ENCODE results near the gene KLHL14.

KLHL14 gene

DNA sequence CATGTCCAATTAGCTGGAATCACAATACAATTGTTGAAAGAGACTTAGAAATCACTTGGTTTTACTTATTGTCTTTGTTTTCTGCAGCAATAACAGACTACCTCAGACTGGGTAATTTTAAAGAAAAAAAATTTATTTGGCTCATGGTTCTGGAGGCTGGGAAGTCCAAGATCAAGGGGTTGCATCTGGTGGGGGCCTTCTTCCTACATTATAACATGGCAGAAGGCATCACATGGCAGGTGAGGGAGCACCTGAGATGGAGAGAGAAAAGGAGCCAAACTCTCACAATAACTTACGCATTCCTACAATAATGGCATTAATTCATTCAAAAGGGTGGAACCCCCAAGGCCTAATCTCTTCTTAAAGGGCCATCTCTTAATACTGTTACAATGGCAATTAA lies 37.5 kb upstream of the KLHL14 start:
- no peaks in the 10 kb centered on the region for H3K36me3 ChIP-seq (ENCODE audit: control insufficient read depth in 1 of 2, insufficient read depth in 2 of 2, low read length in 2 of 2)
- H3K4me1 ChIP-seq (ENCODE audit: control insufficient read depth in 1 of 2, insufficient read depth in 2 of 2, low read length in 2 of 2): no peaks in the 10 kb centered on the region
- H3K79me2 ChIP-seq (ENCODE audit: control insufficient read depth, insufficient read depth, low read length, poor library complexity): no peaks in the 10 kb centered on the region
- no peak for DNase-seq
- no peak overlapping the region for H3K4ac ChIP-seq (ENCODE audit: low read depth, low read length)
- H2BK5ac ChIP-seq (ENCODE audit: low read depth, low read length, poor library complexity): no peak overlapping the region
- no peak overlapping the region for H3K9ac ChIP-seq (ENCODE audit: low read length)
- H4K91ac ChIP-seq (ENCODE audit: low read depth, low read length): no peak overlapping the region
- no peak overlapping the region for H3K4me3 ChIP-seq (ENCODE audit: low read depth, low read length)
- no peak overlapping the region for H2BK12ac ChIP-seq (ENCODE audit: low read length)
- H3K4me2 ChIP-seq (ENCODE audit: low read length): no peak overlapping the region
- no peak overlapping the region for H2BK120ac ChIP-seq (ENCODE audit: insufficient read depth, low read length, poor library complexity)
- no peak overlapping the region for H3K18ac ChIP-seq (ENCODE audit: low read length)
- H3K27ac ChIP-seq (ENCODE audit: low read depth, low read length): no peak overlapping the region
- no CpG with 5 or more reads among the region's 1 CpG for WGBS (ENCODE audit: extremely low coverage, insufficient coverage, insufficient read length)
- no peak overlapping the region for H3K23ac ChIP-seq (ENCODE audit: low read length)
- no peaks in the 10 kb centered on the region for H3K79me1 ChIP-seq (ENCODE audit: low read length)
- H2AK5ac ChIP-seq (ENCODE audit: low read length): no peak overlapping the region
- H2AFZ ChIP-seq (ENCODE audit: insufficient read depth, low read length, poor library complexity): no peak overlapping the region
- no peaks in the 10 kb centered on the region for H3K9me3 ChIP-seq (ENCODE audit: insufficient read depth, low read depth, low read length)
- no peak overlapping the region for H4K12ac ChIP-seq (ENCODE audit: low read depth, low read length)
- no peak overlapping the region for H3K14ac ChIP-seq (ENCODE audit: low read length)
- no peak overlapping the region for H4K8ac ChIP-seq (ENCODE audit: low read depth, low read length)
- H3K27me3 ChIP-seq (ENCODE audit: insufficient read depth, low read length): no peaks in the 10 kb centered on the region

DNA sequence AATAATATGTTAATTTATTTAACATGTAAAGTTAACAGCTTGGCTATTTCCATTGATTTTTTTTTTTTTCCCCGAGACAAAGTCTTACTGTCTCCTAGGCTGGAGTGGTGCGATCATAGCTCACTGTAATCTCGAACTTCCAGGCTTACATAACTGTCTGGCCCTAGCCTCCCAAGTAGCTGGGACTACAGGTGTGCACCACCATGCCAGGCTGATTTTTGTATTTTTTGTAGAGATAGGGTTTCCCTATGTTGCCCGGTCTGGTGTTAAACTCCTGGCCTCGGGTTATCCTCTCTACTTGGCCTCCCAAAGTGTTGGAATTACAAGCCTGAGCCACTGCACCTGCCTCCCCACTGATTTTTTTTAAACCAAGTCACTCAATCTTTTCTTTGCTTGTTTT lies 32.5 kb upstream of the KLHL14 start:
- H4K8ac ChIP-seq (ENCODE audit: low read depth, low read length): no peak overlapping the region
- no peaks in the 10 kb centered on the region for H3K9me3 ChIP-seq (ENCODE audit: insufficient read depth, low read depth, low read length)
- H4K12ac ChIP-seq (ENCODE audit: low read depth, low read length): no peak overlapping the region
- no peak overlapping the region for H3K27ac ChIP-seq (ENCODE audit: low read depth, low read length)
- no peak for DNase-seq
- H2BK5ac ChIP-seq (ENCODE audit: low read depth, low read length, poor library complexity): no peak overlapping the region
- no peak overlapping the region for H3K18ac ChIP-seq (ENCODE audit: low read length)
- no peak overlapping the region for H3K9ac ChIP-seq (ENCODE audit: low read length)
- no peaks in the 10 kb centered on the region for H3K4me1 ChIP-seq (ENCODE audit: control insufficient read depth in 1 of 2, insufficient read depth in 2 of 2, low read length in 2 of 2)
- WGBS (ENCODE audit: extremely low coverage, insufficient coverage, insufficient read length): no CpG with 5 or more reads among the region's 5 CpGs
- no peak overlapping the region for H3K23ac ChIP-seq (ENCODE audit: low read length)
- no peak overlapping the region for H4K91ac ChIP-seq (ENCODE audit: low read depth, low read length)
- H2AK5ac ChIP-seq (ENCODE audit: low read length): no peak overlapping the region
- no peaks in the 10 kb centered on the region for H3K79me2 ChIP-seq (ENCODE audit: control insufficient read depth, insufficient read depth, low read length, poor library complexity)
- H3K4me3 ChIP-seq (ENCODE audit: low read depth, low read length): no peak overlapping the region
- H2BK12ac ChIP-seq (ENCODE audit: low read length): no peak overlapping the region
- H2AFZ ChIP-seq (ENCODE audit: insufficient read depth, low read length, poor library complexity): no peak overlapping the region
- no peak overlapping the region for H3K14ac ChIP-seq (ENCODE audit: low read length)
- H2BK120ac ChIP-seq (ENCODE audit: insufficient read depth, low read length, poor library complexity): no peak overlapping the region
- H3K4me2 ChIP-seq (ENCODE audit: low read length): no peak overlapping the region
- H3K79me1 ChIP-seq (ENCODE audit: low read length): no peaks in the 10 kb centered on the region
- no peaks in the 10 kb centered on the region for H3K27me3 ChIP-seq (ENCODE audit: insufficient read depth, low read length)
- H3K4ac ChIP-seq (ENCODE audit: low read depth, low read length): no peak overlapping the region
- no peaks in the 10 kb centered on the region for H3K36me3 ChIP-seq (ENCODE audit: control insufficient read depth in 1 of 2, insufficient read depth in 2 of 2, low read length in 2 of 2)

DNA sequence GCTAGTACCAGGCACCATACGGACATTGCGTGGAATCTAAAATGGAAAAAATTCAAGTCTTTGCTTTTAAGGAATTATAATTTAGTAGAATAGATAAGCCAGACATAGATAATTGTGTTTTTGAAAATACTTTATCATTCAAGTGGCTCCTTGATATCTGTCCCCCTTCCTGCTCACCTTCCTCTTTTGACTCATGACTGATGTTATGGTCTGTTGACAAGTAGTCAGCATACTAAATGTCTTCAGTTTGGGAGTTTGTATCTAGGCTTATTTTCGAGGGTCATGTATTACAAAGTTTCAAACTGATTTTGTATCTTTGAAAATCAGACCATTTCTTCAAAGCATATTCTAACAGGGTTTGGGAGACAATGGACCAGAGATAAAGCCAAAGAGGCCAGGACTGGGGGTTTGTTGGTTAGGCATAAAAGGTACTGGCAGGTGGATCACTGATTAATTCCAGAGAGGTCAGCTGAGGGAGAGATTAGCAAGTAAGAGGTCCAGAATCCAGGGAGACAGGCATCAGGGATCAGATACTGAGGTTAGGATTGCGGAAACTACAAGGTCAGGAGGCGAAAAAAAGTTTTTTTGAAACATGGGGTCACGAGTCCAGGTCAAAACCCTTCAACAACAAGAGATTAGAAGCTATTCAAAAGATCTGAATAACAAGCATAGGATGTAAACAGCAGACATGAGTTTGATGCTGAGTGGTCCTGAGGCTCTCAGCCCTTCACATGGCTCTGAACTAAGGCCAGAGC lies 31.5 kb upstream of the KLHL14 start:
- no peak overlapping the region for H3K27ac ChIP-seq (ENCODE audit: low read depth, low read length)
- H3K36me3 ChIP-seq (ENCODE audit: control insufficient read depth in 1 of 2, insufficient read depth in 2 of 2, low read length in 2 of 2): no peaks in the 10 kb centered on the region
- no peak overlapping the region for H3K14ac ChIP-seq (ENCODE audit: low read length)
- H4K12ac ChIP-seq (ENCODE audit: low read depth, low read length): no peak overlapping the region
- H4K91ac ChIP-seq (ENCODE audit: low read depth, low read length): no peak overlapping the region
- no peak overlapping the region for H3K4me3 ChIP-seq (ENCODE audit: low read depth, low read length)
- H2BK120ac ChIP-seq (ENCODE audit: insufficient read depth, low read length, poor library complexity): no peak overlapping the region
- no peak overlapping the region for H2AK5ac ChIP-seq (ENCODE audit: low read length)
- no peak overlapping the region for H2BK5ac ChIP-seq (ENCODE audit: low read depth, low read length, poor library complexity)
- no peak overlapping the region for H3K4ac ChIP-seq (ENCODE audit: low read depth, low read length)
- no peaks in the 10 kb centered on the region for H3K4me1 ChIP-seq (ENCODE audit: control insufficient read depth in 1 of 2, insufficient read depth in 2 of 2, low read length in 2 of 2)
- no peaks in the 10 kb centered on the region for H3K79me1 ChIP-seq (ENCODE audit: low read length)
- DNase-seq: no peak
- H4K8ac ChIP-seq (ENCODE audit: low read depth, low read length): no peak overlapping the region
- no peak overlapping the region for H2BK12ac ChIP-seq (ENCODE audit: low read length)
- no peaks in the 10 kb centered on the region for H3K27me3 ChIP-seq (ENCODE audit: insufficient read depth, low read length)
- H3K9ac ChIP-seq (ENCODE audit: low read length): no peak overlapping the region
- H2AFZ ChIP-seq (ENCODE audit: insufficient read depth, low read length, poor library complexity): no peak overlapping the region
- H3K4me2 ChIP-seq (ENCODE audit: low read length): no peak overlapping the region
- no peaks in the 10 kb centered on the region for H3K79me2 ChIP-seq (ENCODE audit: control insufficient read depth, insufficient read depth, low read length, poor library complexity)
- no CpG with 5 or more reads among the region's 6 CpGs for WGBS (ENCODE audit: extremely low coverage, insufficient coverage, insufficient read length)
- H3K9me3 ChIP-seq (ENCODE audit: insufficient read depth, low read depth, low read length): no peaks in the 10 kb centered on the region
- H3K23ac ChIP-seq (ENCODE audit: low read length): no peak overlapping the region
- H3K18ac ChIP-seq (ENCODE audit: low read length): no peak overlapping the region

DNA sequence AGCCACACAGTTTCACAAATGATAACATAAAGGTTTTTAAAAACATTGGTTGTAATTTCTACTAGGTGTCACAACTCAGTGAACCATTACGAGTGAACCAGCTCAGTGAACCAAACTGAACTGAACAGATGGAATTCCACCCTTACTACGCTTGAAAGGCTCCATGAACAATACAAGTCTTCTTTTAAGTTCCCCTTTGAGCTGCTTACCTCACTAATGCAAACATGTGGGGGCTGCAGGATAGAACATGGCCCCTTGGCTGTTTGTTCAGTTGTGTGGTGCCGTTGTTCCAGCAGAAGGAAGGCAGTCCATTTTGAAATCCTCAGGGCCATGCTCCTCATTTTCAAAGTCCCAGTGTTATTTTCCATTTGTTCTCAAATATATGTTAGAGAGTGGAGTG lies 30.7 kb upstream of the KLHL14 start:
- Histone ChIP-seq H3K36me3 (ENCODE audit: control insufficient read depth in 1 of 2, insufficient read depth in 2 of 2, low read length in 2 of 2) (no peaks in the 10 kb centered on the region), H3K18ac (ENCODE audit: low read length) (no peak overlapping the region), H2BK120ac (ENCODE audit: insufficient read depth, low read length, poor library complexity) (no peak overlapping the region), H2BK12ac (ENCODE audit: low read length) (no peak overlapping the region), H3K9ac (ENCODE audit: low read length) (no peak overlapping the region), H4K91ac (ENCODE audit: low read depth, low read length) (no peak overlapping the region), H3K4me3 (ENCODE audit: low read depth, low read length) (no peak overlapping the region), H4K8ac (ENCODE audit: low read depth, low read length) (no peak overlapping the region), H3K4me2 (ENCODE audit: low read length) (no peak overlapping the region), H3K4me1 (ENCODE audit: control insufficient read depth in 1 of 2, insufficient read depth in 2 of 2, low read length in 2 of 2) (no peaks in the 10 kb centered on the region), H3K79me1 (ENCODE audit: low read length) (no peaks in the 10 kb centered on the region), H2AK5ac (ENCODE audit: low read length) (no peak overlapping the region), H3K9me3 (ENCODE audit: insufficient read depth, low read depth, low read length) (no peaks in the 10 kb centered on the region), H3K4ac (ENCODE audit: low read depth, low read length) (no peak overlapping the region), H3K27ac (ENCODE audit: low read depth, low read length) (no peak overlapping the region), H3K14ac (ENCODE audit: low read length) (no peak overlapping the region), H3K23ac (ENCODE audit: low read length) (no peak overlapping the region), H4K12ac (ENCODE audit: low read depth, low read length) (no peak overlapping the region), H3K79me2 (ENCODE audit: control insufficient read depth, insufficient read depth, low read length, poor library complexity) (no peaks in the 10 kb centered on the region), H2AFZ (ENCODE audit: insufficient read depth, low read length, poor library complexity) (no peak overlapping the region), H3K27me3 (ENCODE audit: insufficient read depth, low read length) (no peaks in the 10 kb centered on the region), H2BK5ac (ENCODE audit: low read depth, low read length, poor library complexity) (no peak overlapping the region)
- no CpG with 5 or more reads among the region's 3 CpGs for WGBS (ENCODE audit: extremely low coverage, insufficient coverage, insufficient read length)
- no peak for DNase-seq
